HPDE6-E6E7 (cell line): ENCODE data around the gene ITM2A.

Experiments used
- DNase-seq: peaks from one replicate; pipeline ENCODE4 v3.0.0; 2011; ENCODE audit warnings: missing footprints; ENCODE audit errors: extremely low spot score

ITM2A gene

GRCh38 chrX:79366873-79367749, at the start of gene ITM2A:
ITM2A (minus strand) TSS chrX:79367334; CDS start chrX:79367215, 119 bp downstream.
- DNase-seq = no peak

- no peak for DNase-seq
Observed at GRCh38 chrX:79415056-79415455, 47.9 kb upstream of the ITM2A start.

- DNase-seq = no peak
Observed at GRCh38 chrX:79413963-79414362, 46.8 kb upstream of the ITM2A start.

- DNase-seq = no peak
Observed at GRCh38 chrX:79412972-79413371, 45.8 kb upstream of the ITM2A start.

- DNase-seq = no peak
Observed at GRCh38 chrX:79412166-79412565, 45.0 kb upstream of the ITM2A start.

GRCh38 chrX:79409657-79410056, 42.5 kb upstream of the ITM2A start:
- no peak for DNase-seq

- DNase-seq = no peak
Observed at GRCh38 chrX:79408623-79409322, 41.6 kb upstream of the ITM2A start.

- no peak for DNase-seq
Observed at GRCh38 chrX:79400623-79401022, 33.5 kb upstream of the ITM2A start.

- DNase-seq = no peak
Observed at GRCh38 chrX:79375340-79375739, 8.2 kb upstream of the ITM2A start.

GRCh38 chrX:79371640-79372039, 4.5 kb upstream of the ITM2A start:
- no peak for DNase-seq

GRCh38 chrX:79371101-79371500, 4.0 kb upstream of the ITM2A start:
- DNase-seq = no peak

GRCh38 chrX:79369871-79370270, 2.7 kb upstream of the ITM2A start:
- DNase-seq = no peak

GRCh38 chrX:79368441-79368840, 1.3 kb upstream of the ITM2A start:
- DNase-seq = no peak

GRCh38 chrX:79367907-79368306, 773 bp upstream of the ITM2A start:
- DNase-seq = no peak

GRCh38 chrX:79366556-79366872, 620 bp downstream of the ITM2A start:
- no peak for DNase-seq

GRCh38 chrX:79365591-79365990, 1.5 kb downstream of the ITM2A start:
- DNase-seq = no peak

GRCh38 chrX:79364306-79364705, 2.8 kb downstream of the ITM2A start:
- DNase-seq = no peak

GRCh38 chrX:79361192-79361870, 5.8 kb downstream of the ITM2A start:
- DNase-seq = no peak

- no peak for DNase-seq
Observed at GRCh38 chrX:79336869-79337815, 30.0 kb downstream of the ITM2A start.

GRCh38 chrX:79330022-79330421, 37.1 kb downstream of the ITM2A start:
- DNase-seq = no peak

- no peak for DNase-seq
Observed at GRCh38 chrX:79325263-79325958, 41.7 kb downstream of the ITM2A start.
